Stimulated activated CD8-positive, alpha-beta memory T cell treated with anti-CD3 and anti-CD28 coated beads, Interleukin-12 subunit alpha, Interleukin-12 subunit beta, amount 100 ng/mL, for 1 hour (primary cell): ENCODE results near the gene CXCR3.
A peak's percentile ranks its signal among the peaks of the same experiment; 100 is the strongest.
"Not testable (repeated sequence)": the region's sequence is repeated elsewhere in the genome, so short reads cannot be mapped to it uniquely, and the experiment has no call there.

Experiments used
- DNase-seq: peaks from one replicate; pipeline ENCODE4 v3.0.0-alpha.2; 2020; ENCODE audit warnings: low read depth

CXCR3 gene

GRCh38 chrX:71636438-71637252 is 18.3 kb upstream of the CXCR3 start:
- no peak for DNase-seq

GRCh38 chrX:71634366-71634765 is 16.1 kb upstream of the CXCR3 start:
- no peak for DNase-seq

GRCh38 chrX:71632923-71633657 is 14.8 kb upstream of the CXCR3 start:
- DNase-seq, result no peak

GRCh38 chrX:71629467-71629866 is 11.2 kb upstream of the CXCR3 start:
- DNase-seq, result no peak

- no peak for DNase-seq
Observed at GRCh38 chrX:71627588-71628404, 9.5 kb upstream of the CXCR3 start.

GRCh38 chrX:71626576-71626975 is 8.3 kb upstream of the CXCR3 start:
- DNase-seq, result no peak

- no peak for DNase-seq
Observed at GRCh38 chrX:71625471-71625870, 7.2 kb upstream of the CXCR3 start.

- no peak for DNase-seq
Observed at GRCh38 chrX:71623714-71624113, 5.4 kb upstream of the CXCR3 start.

GRCh38 chrX:71622576-71623450 is 4.5 kb upstream of the CXCR3 start:
- DNase-seq, result peak; percentile 19

GRCh38 chrX:71622032-71622575 is 3.8 kb upstream of the CXCR3 start:
- DNase-seq, result no peak

GRCh38 chrX:71621603-71622002 is 3.3 kb upstream of the CXCR3 start:
- DNase-seq, result no peak

GRCh38 chrX:71619986-71620385 is 1.7 kb upstream of the CXCR3 start:
- no peak for DNase-seq

GRCh38 chrX:71619193-71619592 is 882 bp upstream of the CXCR3 start:
- peak; percentile 20 for DNase-seq

GRCh38 chrX:71618787-71619186 is 476 bp upstream of the CXCR3 start:
- no peak for DNase-seq

GRCh38 chrX:71617742-71618141 is 569 bp downstream of the CXCR3 start:
- no peak for DNase-seq

- no peak for DNase-seq
Observed at GRCh38 chrX:71616672-71617529, 1.4 kb downstream of the CXCR3 start.

GRCh38 chrX:71615954-71616353 is 2.4 kb downstream of the CXCR3 start:
- DNase-seq, result no peak

GRCh38 chrX:71615056-71615455 is 3.3 kb downstream of the CXCR3 start:
- DNase-seq, result no peak

GRCh38 chrX:71612256-71612655 is 6.1 kb downstream of the CXCR3 start:
- no peak for DNase-seq

- not testable (repeated sequence) for DNase-seq
Observed at GRCh38 chrX:71611736-71612135, 6.6 kb downstream of the CXCR3 start.
